HepG2 (cell line): Measurements from ENCODE around the gene TNFRSF6B. TPM values are rescaled to one million over a fixed set of nuclear protein-coding genes. Genes with fewer than 3 reads are reported as not detected.

Experiments
- BHLHE40 ChIP-seq: IDR thresholded peaks from 2 replicates; pipeline ENCODE4 v1.6.1; 2011; ENCODE audit warnings: low read length, improper control_type of control experiment
- ISL2 ChIP-seq: sonication (generic); formaldehyde crosslinking; IDR thresholded peaks from 2 replicates; pipeline ENCODE4 v1.5.0; 2020; ENCODE audit warnings: missing genetic modification reagents
- MAZ ChIP-seq, 2 experiments: sonication (generic) in 1 of 2; formaldehyde crosslinking in 1 of 2; IDR thresholded peaks; 2 replicates each; pipeline versions ENCODE4 v1.5.0 to v1.6.1; 2012 to 2020; ENCODE audit warnings: low read depth in 2 of 2, mild to moderate bottlenecking in 2 of 2, borderline replicate concordance in 1 of 2, improper control_type of control experiment in 1 of 2, low read length in 1 of 2, missing genetic modification reagents in 1 of 2, moderate library complexity in 1 of 2
- MIXL1 ChIP-seq: IDR thresholded peaks from 2 replicates; pipeline ENCODE4 v1.6.1; 2016
- NCOR1 ChIP-seq: fragments of 200-600 bp; sonication (generic); IDR thresholded peaks from 2 replicates; pipeline ENCODE4 v1.7.0; 2017; ENCODE audit warnings: antibody characterized with exemption, low read length, borderline replicate concordance
- ZNF564 ChIP-seq: sonication (generic); formaldehyde crosslinking; IDR thresholded peaks from 2 replicates; pipeline ENCODE4 v1.8.1; 2023; ENCODE audit warnings: mild to moderate bottlenecking, missing genetic modification reagents
- polyA plus RNA-seq, 8 experiments: library from polyadenylated mRNA; depleted of rRNA in 3 of 8; stranded (reverse) in 7 of 8; unstranded in 1 of 8; fragments of >200 nt; fragmentation: Illumina TruSeq in 4 of 8; extraction: Trizol in 4 of 8; gene quantifications; 2 replicates each; pipeline versions ENCODE4 v1.2.1 to v1.2.3, GENCODE V29; 2011 to 2016; ENCODE audit warnings: low read depth in 4 of 8, missing spikeins in 1 of 8, mixed read lengths in 1 of 8; ENCODE audit not compliant: insufficient read depth in 1 of 8
- total RNA-seq, 5 experiments: library from RNA; depleted of rRNA; stranded (reverse); fragments of >200 nt; fragmentation: Illumina TruSeq; extraction: Trizol; gene quantifications; 2 replicates each; pipeline ENCODE4 v1.2.3, GENCODE V29; 2016; ENCODE audit warnings: low read depth in 1 of 5
- TF ChIP-seq, protein P1 (sequence below): sonication (generic); formaldehyde crosslinking; IDR thresholded peaks from 2 replicates; pipeline ENCODE4 v1.4.0; 2020; ENCODE audit warnings: mild to moderate bottlenecking, missing genetic modification reagents
- TF ChIP-seq, protein P2 (sequence below): sonication (generic); formaldehyde crosslinking; IDR thresholded peaks from 2 replicates; pipeline ENCODE4 v1.5.0; 2020; ENCODE audit warnings: missing genetic modification reagents, mild to moderate bottlenecking, borderline replicate concordance
- TF ChIP-seq, protein P3 (sequence below): sonication (generic); formaldehyde crosslinking; IDR thresholded peaks from 2 replicates; pipeline ENCODE4 v1.4.0; 2020; ENCODE audit warnings: missing genetic modification reagents, mild to moderate bottlenecking, borderline replicate concordance
- TF ChIP-seq, protein P4 (sequence below): sonication (generic); formaldehyde crosslinking; IDR thresholded peaks from 2 replicates; pipeline ENCODE4 v1.8.1; 2022; ENCODE audit warnings: low read depth, mild to moderate bottlenecking, missing genetic modification reagents
- TF ChIP-seq, protein P5 (sequence below): IDR thresholded peaks from 2 replicates; pipeline ENCODE4 v1.6.1; 2018; ENCODE audit warnings: missing genetic modification reagents, mild to moderate bottlenecking, missing compliant biosample characterization
- TF ChIP-seq, protein P6 (sequence below): sonication (generic); formaldehyde crosslinking; IDR thresholded peaks from 2 replicates; pipeline ENCODE4 v1.5.1; 2020; ENCODE audit warnings: missing genetic modification reagents, mild to moderate bottlenecking, borderline replicate concordance

The TNFRSF6B gene
- total and polyA plus RNA-seq, 2 of the 13 experiments (the other 11 are each of a cell fraction or from before 2014, with no cell fraction given) = 0.24 TPM; not detected in 1

DNA sequence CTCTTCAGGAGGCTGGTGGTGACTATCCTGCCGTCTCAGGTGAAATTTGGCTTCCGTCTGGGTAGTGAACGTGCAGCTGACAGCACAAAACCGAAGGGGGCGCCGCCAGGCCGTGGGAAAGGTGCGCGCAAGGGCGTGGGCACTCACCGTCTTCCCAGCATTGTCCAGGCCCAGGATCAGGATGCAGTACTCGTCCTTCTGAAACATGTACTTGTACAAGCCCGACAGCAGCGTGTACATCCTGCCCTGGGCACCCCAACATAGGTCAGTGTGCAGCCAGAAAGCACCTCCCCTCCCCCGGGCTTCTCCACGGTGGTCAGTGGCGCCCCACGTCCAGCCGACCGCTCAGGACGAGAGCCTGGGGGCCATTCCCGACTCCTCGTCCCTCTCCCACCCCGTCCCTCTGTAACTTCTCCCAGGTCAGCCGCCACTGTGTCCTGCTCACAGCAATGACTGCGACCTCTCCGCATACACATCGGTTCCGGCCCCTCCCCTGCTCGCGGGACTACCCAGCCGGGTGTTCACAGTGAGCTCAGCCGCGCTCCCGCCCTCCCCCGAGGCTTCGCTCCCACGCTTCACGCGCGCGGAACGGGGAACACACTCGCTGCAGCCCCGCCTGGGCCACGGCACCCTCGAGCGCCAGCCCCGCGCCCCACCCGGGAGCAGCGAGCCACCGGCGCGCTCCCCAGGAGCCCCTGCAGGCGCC lies 10.6 kb downstream of the TNFRSF6B start (continued):
- TF ChIP-seq, protein P1, sequence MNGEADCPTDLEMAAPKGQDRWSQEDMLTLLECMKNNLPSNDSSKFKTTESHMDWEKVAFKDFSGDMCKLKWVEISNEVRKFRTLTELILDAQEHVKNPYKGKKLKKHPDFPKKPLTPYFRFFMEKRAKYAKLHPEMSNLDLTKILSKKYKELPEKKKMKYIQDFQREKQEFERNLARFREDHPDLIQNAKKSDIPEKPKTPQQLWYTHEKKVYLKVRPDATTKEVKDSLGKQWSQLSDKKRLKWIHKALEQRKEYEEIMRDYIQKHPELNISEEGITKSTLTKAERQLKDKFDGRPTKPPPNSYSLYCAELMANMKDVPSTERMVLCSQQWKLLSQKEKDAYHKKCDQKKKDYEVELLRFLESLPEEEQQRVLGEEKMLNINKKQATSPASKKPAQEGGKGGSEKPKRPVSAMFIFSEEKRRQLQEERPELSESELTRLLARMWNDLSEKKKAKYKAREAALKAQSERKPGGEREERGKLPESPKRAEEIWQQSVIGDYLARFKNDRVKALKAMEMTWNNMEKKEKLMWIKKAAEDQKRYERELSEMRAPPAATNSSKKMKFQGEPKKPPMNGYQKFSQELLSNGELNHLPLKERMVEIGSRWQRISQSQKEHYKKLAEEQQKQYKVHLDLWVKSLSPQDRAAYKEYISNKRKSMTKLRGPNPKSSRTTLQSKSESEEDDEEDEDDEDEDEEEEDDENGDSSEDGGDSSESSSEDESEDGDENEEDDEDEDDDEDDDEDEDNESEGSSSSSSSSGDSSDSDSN (CRISPR knock-in tag) = peak; percentile 22; the same call in 1 of the 2 replicates
- TF ChIP-seq MAZ (IDR thresholded peaks at IDR 0.05; ENCODE audit: borderline replicate concordance, low read depth, low read length) = peak; percentile 30; the same call in 1 of the 2 replicates
- no peak for TF ChIP-seq MAZ (CRISPR knock-in tag; IDR thresholded peaks at IDR 0.05; ENCODE audit: low read depth)
- peak; percentile 64 for TF ChIP-seq BHLHE40
- TF ChIP-seq, protein P2, sequence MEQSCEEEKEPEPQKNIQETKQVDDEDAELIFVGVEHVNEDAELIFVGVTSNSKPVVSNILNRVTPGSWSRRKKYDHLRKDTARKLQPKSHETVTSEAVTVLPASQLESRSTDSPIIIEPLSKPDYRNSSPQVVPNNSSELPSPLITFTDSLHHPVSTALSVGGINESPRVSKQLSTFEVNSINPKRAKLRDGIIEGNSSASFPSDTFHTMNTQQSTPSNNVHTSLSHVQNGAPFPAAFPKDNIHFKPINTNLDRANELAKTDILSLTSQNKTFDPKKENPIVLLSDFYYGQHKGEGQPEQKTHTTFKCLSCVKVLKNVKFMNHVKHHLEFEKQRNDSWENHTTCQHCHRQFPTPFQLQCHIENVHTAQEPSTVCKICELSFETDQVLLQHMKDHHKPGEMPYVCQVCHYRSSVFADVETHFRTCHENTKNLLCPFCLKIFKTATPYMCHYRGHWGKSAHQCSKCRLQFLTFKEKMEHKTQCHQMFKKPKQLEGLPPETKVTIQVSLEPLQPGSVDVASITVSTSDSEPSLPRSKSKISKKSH (CRISPR knock-in tag) = no peak
- TF ChIP-seq, protein P3, sequence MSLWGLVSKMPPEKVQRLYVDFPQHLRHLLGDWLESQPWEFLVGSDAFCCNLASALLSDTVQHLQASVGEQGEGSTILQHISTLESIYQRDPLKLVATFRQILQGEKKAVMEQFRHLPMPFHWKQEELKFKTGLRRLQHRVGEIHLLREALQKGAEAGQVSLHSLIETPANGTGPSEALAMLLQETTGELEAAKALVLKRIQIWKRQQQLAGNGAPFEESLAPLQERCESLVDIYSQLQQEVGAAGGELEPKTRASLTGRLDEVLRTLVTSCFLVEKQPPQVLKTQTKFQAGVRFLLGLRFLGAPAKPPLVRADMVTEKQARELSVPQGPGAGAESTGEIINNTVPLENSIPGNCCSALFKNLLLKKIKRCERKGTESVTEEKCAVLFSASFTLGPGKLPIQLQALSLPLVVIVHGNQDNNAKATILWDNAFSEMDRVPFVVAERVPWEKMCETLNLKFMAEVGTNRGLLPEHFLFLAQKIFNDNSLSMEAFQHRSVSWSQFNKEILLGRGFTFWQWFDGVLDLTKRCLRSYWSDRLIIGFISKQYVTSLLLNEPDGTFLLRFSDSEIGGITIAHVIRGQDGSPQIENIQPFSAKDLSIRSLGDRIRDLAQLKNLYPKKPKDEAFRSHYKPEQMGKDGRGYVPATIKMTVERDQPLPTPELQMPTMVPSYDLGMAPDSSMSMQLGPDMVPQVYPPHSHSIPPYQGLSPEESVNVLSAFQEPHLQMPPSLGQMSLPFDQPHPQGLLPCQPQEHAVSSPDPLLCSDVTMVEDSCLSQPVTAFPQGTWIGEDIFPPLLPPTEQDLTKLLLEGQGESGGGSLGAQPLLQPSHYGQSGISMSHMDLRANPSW (CRISPR knock-in tag) = no peak
- TF ChIP-seq MIXL1 = no peak; the same call in none of the 2 replicates
- TF ChIP-seq, protein P4, sequence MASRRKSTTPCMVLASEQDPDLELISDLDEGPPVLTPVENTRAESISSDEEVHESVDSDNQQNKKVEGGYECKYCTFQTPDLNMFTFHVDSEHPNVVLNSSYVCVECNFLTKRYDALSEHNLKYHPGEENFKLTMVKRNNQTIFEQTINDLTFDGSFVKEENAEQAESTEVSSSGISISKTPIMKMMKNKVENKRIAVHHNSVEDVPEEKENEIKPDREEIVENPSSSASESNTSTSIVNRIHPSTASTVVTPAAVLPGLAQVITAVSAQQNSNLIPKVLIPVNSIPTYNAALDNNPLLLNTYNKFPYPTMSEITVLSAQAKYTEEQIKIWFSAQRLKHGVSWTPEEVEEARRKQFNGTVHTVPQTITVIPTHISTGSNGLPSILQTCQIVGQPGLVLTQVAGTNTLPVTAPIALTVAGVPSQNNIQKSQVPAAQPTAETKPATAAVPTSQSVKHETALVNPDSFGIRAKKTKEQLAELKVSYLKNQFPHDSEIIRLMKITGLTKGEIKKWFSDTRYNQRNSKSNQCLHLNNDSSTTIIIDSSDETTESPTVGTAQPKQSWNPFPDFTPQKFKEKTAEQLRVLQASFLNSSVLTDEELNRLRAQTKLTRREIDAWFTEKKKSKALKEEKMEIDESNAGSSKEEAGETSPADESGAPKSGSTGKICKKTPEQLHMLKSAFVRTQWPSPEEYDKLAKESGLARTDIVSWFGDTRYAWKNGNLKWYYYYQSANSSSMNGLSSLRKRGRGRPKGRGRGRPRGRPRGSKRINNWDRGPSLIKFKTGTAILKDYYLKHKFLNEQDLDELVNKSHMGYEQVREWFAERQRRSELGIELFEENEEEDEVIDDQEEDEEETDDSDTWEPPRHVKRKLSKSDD (CRISPR knock-in tag) = 0 out of 2 replicates have a peak, but pooled peaks have one; percentile 89
- no peak for TF ChIP-seq ZNF564 (CRISPR knock-in tag)
- TF ChIP-seq, protein P5, sequence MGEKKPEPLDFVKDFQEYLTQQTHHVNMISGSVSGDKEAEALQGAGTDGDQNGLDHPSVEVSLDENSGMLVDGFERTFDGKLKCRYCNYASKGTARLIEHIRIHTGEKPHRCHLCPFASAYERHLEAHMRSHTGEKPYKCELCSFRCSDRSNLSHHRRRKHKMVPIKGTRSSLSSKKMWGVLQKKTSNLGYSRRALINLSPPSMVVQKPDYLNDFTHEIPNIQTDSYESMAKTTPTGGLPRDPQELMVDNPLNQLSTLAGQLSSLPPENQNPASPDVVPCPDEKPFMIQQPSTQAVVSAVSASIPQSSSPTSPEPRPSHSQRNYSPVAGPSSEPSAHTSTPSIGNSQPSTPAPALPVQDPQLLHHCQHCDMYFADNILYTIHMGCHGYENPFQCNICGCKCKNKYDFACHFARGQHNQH (CRISPR knock-in tag) = peak; percentile 54; the same call in 1 of the 2 replicates
- TF ChIP-seq, protein P6, sequence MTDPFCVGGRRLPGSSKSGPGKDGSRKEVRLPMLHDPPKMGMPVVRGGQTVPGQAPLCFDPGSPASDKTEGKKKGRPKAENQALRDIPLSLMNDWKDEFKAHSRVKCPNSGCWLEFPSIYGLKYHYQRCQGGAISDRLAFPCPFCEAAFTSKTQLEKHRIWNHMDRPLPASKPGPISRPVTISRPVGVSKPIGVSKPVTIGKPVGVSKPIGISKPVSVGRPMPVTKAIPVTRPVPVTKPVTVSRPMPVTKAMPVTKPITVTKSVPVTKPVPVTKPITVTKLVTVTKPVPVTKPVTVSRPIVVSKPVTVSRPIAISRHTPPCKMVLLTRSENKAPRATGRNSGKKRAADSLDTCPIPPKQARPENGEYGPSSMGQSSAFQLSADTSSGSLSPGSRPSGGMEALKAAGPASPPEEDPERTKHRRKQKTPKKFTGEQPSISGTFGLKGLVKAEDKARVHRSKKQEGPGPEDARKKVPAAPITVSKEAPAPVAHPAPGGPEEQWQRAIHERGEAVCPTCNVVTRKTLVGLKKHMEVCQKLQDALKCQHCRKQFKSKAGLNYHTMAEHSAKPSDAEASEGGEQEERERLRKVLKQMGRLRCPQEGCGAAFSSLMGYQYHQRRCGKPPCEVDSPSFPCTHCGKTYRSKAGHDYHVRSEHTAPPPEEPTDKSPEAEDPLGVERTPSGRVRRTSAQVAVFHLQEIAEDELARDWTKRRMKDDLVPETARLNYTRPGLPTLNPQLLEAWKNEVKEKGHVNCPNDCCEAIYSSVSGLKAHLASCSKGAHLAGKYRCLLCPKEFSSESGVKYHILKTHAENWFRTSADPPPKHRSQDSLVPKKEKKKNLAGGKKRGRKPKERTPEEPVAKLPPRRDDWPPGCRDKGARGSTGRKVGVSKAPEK (CRISPR knock-in tag) = no peak; the same call in 1 of the 2 replicates
- TF ChIP-seq ISL2 (CRISPR knock-in tag) = no peak
- peak; percentile 0; the same call in 1 of the 2 replicates for TF ChIP-seq NCOR1
